Ishikawa (cell line): ENCODE data around the gene BMF.

Source experiments
- CEBPB ChIP-seq: IDR thresholded peaks from 2 replicates; pipeline ENCODE4 v1.6.1; 2012
- EGR1 ChIP-seq: IDR thresholded peaks from 2 replicates; pipeline ENCODE4 v1.6.1; 2012
- EP300 ChIP-seq: IDR thresholded peaks from 2 replicates; pipeline ENCODE4 v1.6.1; 2012; ENCODE audit warnings: borderline replicate concordance
- FOXM1 ChIP-seq: IDR thresholded peaks from 2 replicates; pipeline ENCODE4 v1.6.1; 2012; ENCODE audit warnings: low read depth, borderline replicate concordance
- MAX ChIP-seq: IDR thresholded peaks from 2 replicates; pipeline ENCODE4 v1.6.1; 2012
- NFIC ChIP-seq: IDR thresholded peaks from 2 replicates; pipeline ENCODE4 v1.6.1; 2012
- RAD21 ChIP-seq: IDR thresholded peaks from 2 replicates; pipeline ENCODE4 v1.6.1; 2012; ENCODE audit warnings: low read depth
- REST ChIP-seq: IDR thresholded peaks from 2 replicates; pipeline ENCODE4 v1.6.1; 2012; ENCODE audit warnings: low read depth, mild to moderate bottlenecking
- TEAD4 ChIP-seq: IDR thresholded peaks from 2 replicates; pipeline ENCODE4 v1.6.1; 2012
- USF1 ChIP-seq: IDR thresholded peaks from 2 replicates; pipeline ENCODE4 v1.6.1; 2012
- YY1 ChIP-seq: IDR thresholded peaks from 2 replicates; pipeline ENCODE4 v1.6.1; 2012; ENCODE audit warnings: low read depth
- ZBTB7A ChIP-seq: IDR thresholded peaks from 2 replicates; pipeline ENCODE4 v1.6.1; 2012; ENCODE audit warnings: low read depth

GRCh38 chr15:40091861-40092255 is 16.8 kb downstream of the BMF start:
- TF ChIP-seq CEBPB (no peak), NFIC (no peak), USF1 (no peak), REST (no peak), EP300 (no peak), YY1 (no peak), RAD21 (no peak), MAX (no peak), TEAD4 (no peak), EGR1 (no peak), ZBTB7A (no peak), FOXM1 (no peak)
